ENCODE measurements around the gene CNTLN. TPM values are rescaled to one million over a fixed set of nuclear protein-coding genes. Genes with fewer than 3 reads are reported as not detected.

Gene CNTLN
- total RNA-seq, 1 experiment from 2014 or later: 15.0 TPM

GRCh38 chr9:17330097-17330496 is 195.3 kb downstream of the CNTLN start:
- H3T11ph ChIP-seq (ENCODE audit: low read length): no peak overlapping the region
- H3K14ac ChIP-seq (ENCODE audit: insufficient read depth, low read length): no peak overlapping the region
- Mint-ChIP-seq H3K4me3 (no peak overlapping the region), H3K27ac (no peak overlapping the region), H3K9me3 (no peaks in the 10 kb centered on the region), H3K27me3 (ENCODE audit: low read depth) (no peaks in the 10 kb centered on the region), H3K4me1 (peaks cover 5 to 7% of the 10 kb centered on the region in 2 experiments), H3K36me3 (ENCODE audit: insufficient read depth in 1 of 3, low read depth in 3 of 3) (no peaks in the 10 kb centered on the region)
- H2AFZ ChIP-seq (ENCODE audit: low read length): no peak overlapping the region
- no peak for TF ChIP-seq CTCF (conservative IDR thresholded peaks at IDR 0.05)
- no peak overlapping the region for H3K4ac ChIP-seq (ENCODE audit: low read depth, low read length)
- DNase-seq: no peak
- no peak overlapping the region for H2BK12ac ChIP-seq (ENCODE audit: insufficient read length, low read depth, low read length)
- no peaks in the 10 kb centered on the region for H3K27me3 ChIP-seq (ENCODE audit: insufficient read depth, low read length)
- no peak overlapping the region for H4K91ac ChIP-seq (ENCODE audit: insufficient read length, low read depth, low read length)
- no peaks in the 10 kb centered on the region for H3K79me1 ChIP-seq (ENCODE audit: insufficient read depth, low read depth, low read length, poor library complexity, severe bottlenecking)
- no peak overlapping the region for H2BK5ac ChIP-seq (ENCODE audit: insufficient read length, low read length)
- H3K9me3 ChIP-seq (ENCODE audit: control insufficient read depth, low read depth, low read length): no peaks in the 10 kb centered on the region
- H3K4me2 ChIP-seq (ENCODE audit: insufficient read depth, insufficient read length, low read length): no peak overlapping the region
- H2AK5ac ChIP-seq (ENCODE audit: insufficient read length, low read length): no peak overlapping the region
- H2BK120ac ChIP-seq (ENCODE audit: low read depth, low read length, poor library complexity, severe bottlenecking): no peak overlapping the region
- H3K27ac ChIP-seq (ENCODE audit: insufficient read length, low read depth, low read length): no peak overlapping the region
- H3K18ac ChIP-seq (ENCODE audit: insufficient read length, low read depth, low read length): no peak overlapping the region
- H4K8ac ChIP-seq (replicated peaks; ENCODE audit: insufficient read length, low read depth, low read length): no peak overlapping the region
- no peak overlapping the region for H3K56ac ChIP-seq (ENCODE audit: insufficient read length, low read depth, low read length)
- no peak overlapping the region for H2BK20ac ChIP-seq (ENCODE audit: low read depth, low read length, poor library complexity, severe bottlenecking)
- no peak overlapping the region for H4K5ac ChIP-seq (ENCODE audit: insufficient read length, low read depth, low read length)
- no peaks in the 10 kb centered on the region for H3K23me2 ChIP-seq (ENCODE audit: insufficient read length, low read depth, low read length, poor library complexity, severe bottlenecking)
- no peak overlapping the region for H3K23ac ChIP-seq (ENCODE audit: insufficient read length, low read depth, low read length)
- H3K79me2 ChIP-seq (ENCODE audit: insufficient read depth, low read length): no peaks in the 10 kb centered on the region
- no peak overlapping the region for H2BK15ac ChIP-seq (ENCODE audit: low read depth, low read length)
- no peaks in the 10 kb centered on the region for H4K20me1 ChIP-seq (ENCODE audit: control insufficient read depth, insufficient read depth, insufficient read length)
- no peaks in the 10 kb centered on the region for H3K4me1 ChIP-seq (ENCODE audit: insufficient read depth, low read length)
- no peak overlapping the region for H3K9ac ChIP-seq (ENCODE audit: extremely low read depth, insufficient read length, low read length)
